ENCODE results near the gene CRYBA2. TPM values are rescaled to one million over a fixed set of nuclear protein-coding genes. Genes with fewer than 3 reads are reported as not detected.

The CRYBA2 gene
- total and polyA plus RNA-seq, 9 of the 15 experiments (the other 6 are each of a cell fraction or from before 2014, with no cell fraction given): 0.11 to 1.8 (median 0.62) TPM; not detected in 5

GRCh38 chr2:219030177-219030940 is 37.1 kb upstream of the CRYBA2 start:
- Histone ChIP-seq H3K4me1 (replicated peaks in 1 of 2; ENCODE audit: control insufficient read depth in 2 of 2, insufficient read depth in 2 of 2, low read length in 2 of 2) (peaks cover 0 to 4% of the 10 kb centered on the region in 2 experiments; a peak in 1 of 5 replicates), H3K9me3 (replicated peaks; ENCODE audit: control insufficient read depth, insufficient read depth, low read depth, low read length) (no peaks in the 10 kb centered on the region), H3K79me2 (ENCODE audit: control insufficient read depth, insufficient read depth, low read length) (no peaks in the 10 kb centered on the region), H3K27me3 (ENCODE audit: control insufficient read depth in 2 of 2, insufficient read depth in 2 of 2, low read length in 2 of 2) (peaks cover 5 to 56% of the 10 kb centered on the region in 2 experiments; a peak in 4 of 5 replicates), H3K4me2 (ENCODE audit: insufficient read depth, low read length) (no peak overlapping the region), H3K9me1 (ENCODE audit: control insufficient read depth, insufficient read depth, low read length) (no peaks in the 10 kb centered on the region), H4K20me1 (replicated peaks; ENCODE audit: control insufficient read depth, insufficient read depth, low read length) (no peaks in the 10 kb centered on the region; the same call in 1 of the 2 replicates), H2AFZ (ENCODE audit: low read depth, low read length) (no peak overlapping the region), H3K9ac (ENCODE audit: insufficient read depth in 1 of 2, low read depth in 2 of 2, low read length in 2 of 2) (no peak overlapping the region), H3K27ac (ENCODE audit: extremely low read depth, low read depth, low read length) (no peak overlapping the region), H3K4me3 (no peak overlapping the region), H3K36me3 (ENCODE audit: control insufficient read depth, insufficient read depth, low read length) (no peaks in the 10 kb centered on the region)
- no peak for ATAC-seq
- DNase-seq (ENCODE audit: extremely low read depth in 1 of 4, low spot score in 3 of 4): no peak
- POLR2A ChIA-PET: interaction anchor here (0.7 to 1.0 kb wide), 2 partner anchors 16 to 499 kb away, joined by 3 to 4 read pairs; no protein-coding TSS in a partner anchor
- intact Hi-C loops (cut with micrococcal nuclease): no loop called here
- no peak for TF ChIP-seq SIRT6 (IDR thresholded peaks at IDR 0.05; ENCODE audit: low read depth, low read length)
- TF ChIP-seq ZFP91 (CRISPR knock-in tag; IDR thresholded peaks at IDR 0.05): no peak
- TF ChIP-seq ZNF696 (CRISPR knock-in tag; conservative IDR thresholded peaks at IDR 0.05): no peak
- TF ChIP-seq CBFB (CRISPR knock-in tag; IDR thresholded peaks at IDR 0.05): no peak
- no peak for TF ChIP-seq ZNF133 (CRISPR knock-in tag; IDR thresholded peaks at IDR 0.05)
- TF ChIP-seq ZNF79 (CRISPR knock-in tag; IDR thresholded peaks at IDR 0.05; ENCODE audit: low read depth): no peak
- TF ChIP-seq MBD2 (IDR thresholded peaks at IDR 0.05; ENCODE audit: borderline replicate concordance, low read depth): no peak
- no peak for FAIRE-seq
- in situ Hi-C loops (cut with MboI): no loop called here
- WGBS (ENCODE audit: insufficient coverage, low coverage, missing lambda C conversion rate): 6% methylated on average over 12 of the region's 16 CpGs
- BruUV-seq (replicated peaks): no TSS peak
- CTCF ChIA-PET (ENCODE audit: low intra/inter-chr PET ratio): interaction anchor here (1.1 to 3.8 kb wide), 4 partner anchors 8 to 125 kb away, joined by 3 to 31 read pairs (median 5); no protein-coding TSS in a partner anchor

Data from K562 (cell line).